ENCODE data around the gene PHACTR3. TPM values are rescaled to one million over a fixed set of nuclear protein-coding genes. Genes with fewer than 3 reads are reported as not detected.

The PHACTR3 gene
- total RNA-seq, 2 donors from 2014 or later: 0.34 TPM; not detected in 1

GRCh38 chr20:59784791-59785668 is 180.7 kb downstream of the PHACTR3 start:
- Histone ChIP-seq H3K4me3 (no peak overlapping the region), H3K9me3 (no peaks in the 10 kb centered on the region), H3K36me3 (no peaks in the 10 kb centered on the region), H3K4me1 (replicated peaks) (no peaks in the 10 kb centered on the region), H3K27me3 (replicated peaks; ENCODE audit: insufficient read depth) (no peaks in the 10 kb centered on the region), H3K27ac (no peak overlapping the region)
- intact Hi-C loops (cut with DNase I): no loop called here
- TF ChIP-seq POLR2AphosphoS5 (IDR thresholded peaks at IDR 0.05) (no peak), CTCF (IDR thresholded peaks at IDR 0.05) (no peak), POLR2A (IDR thresholded peaks at IDR 0.05) (no peak)
- WGBS: 68% methylated on average over 16 of the region's 16 CpGs
- no peak for DNase-seq (ENCODE audit: low spot score)

GRCh38 chr20:59785669-59785959 is 181.3 kb downstream of the PHACTR3 start:
- Histone ChIP-seq H3K4me1 (replicated peaks) (no peaks in the 10 kb centered on the region), H3K4me3 (no peak overlapping the region), H3K9me3 (no peaks in the 10 kb centered on the region), H3K27ac (no peak overlapping the region), H3K36me3 (no peaks in the 10 kb centered on the region), H3K27me3 (replicated peaks; ENCODE audit: insufficient read depth) (no peaks in the 10 kb centered on the region)
- no peak for DNase-seq (ENCODE audit: low spot score)
- 47% methylated on average over 5 of the region's 6 CpGs for WGBS
- TF ChIP-seq POLR2AphosphoS5 (IDR thresholded peaks at IDR 0.05) (no peak), POLR2A (IDR thresholded peaks at IDR 0.05) (no peak), CTCF (IDR thresholded peaks at IDR 0.05) (no peak)
- intact Hi-C loops (cut with DNase I): no loop called here

- Histone ChIP-seq H3K36me3 (no peaks in the 10 kb centered on the region), H3K4me3 (no peak overlapping the region), H3K9me3 (no peaks in the 10 kb centered on the region), H3K4me1 (replicated peaks) (no peaks in the 10 kb centered on the region), H3K27me3 (replicated peaks; ENCODE audit: insufficient read depth) (no peaks in the 10 kb centered on the region), H3K27ac (no peak overlapping the region)
- 80% methylated on average over 10 of the region's 10 CpGs for WGBS
- intact Hi-C loops (cut with DNase I): no loop called here
- DNase-seq (ENCODE audit: low spot score): no peak
- TF ChIP-seq POLR2A (IDR thresholded peaks at IDR 0.05): no peak
- TF ChIP-seq CTCF (IDR thresholded peaks at IDR 0.05): no peak
- TF ChIP-seq POLR2AphosphoS5 (IDR thresholded peaks at IDR 0.05): no peak
Observed at GRCh38 chr20:59785986-59786795, 181.9 kb downstream of the PHACTR3 start.

- DNase-seq (ENCODE audit: low spot score): no peak
Observed at GRCh38 chr20:59786801-59787537, 182.6 kb downstream of the PHACTR3 start.

More at GRCh38 chr20:59786801-59787537, 182.6 kb downstream of the PHACTR3 start:
- no peaks in the 10 kb centered on the region for H3K36me3 ChIP-seq
- H3K4me1 ChIP-seq (replicated peaks): no peaks in the 10 kb centered on the region
- WGBS: 65% methylated on average over 10 of the region's 10 CpGs
- intact Hi-C loops (cut with DNase I): no loop called here
- no peak overlapping the region for H3K4me3 ChIP-seq
- H3K27me3 ChIP-seq (replicated peaks; ENCODE audit: insufficient read depth): no peaks in the 10 kb centered on the region
- H3K27ac ChIP-seq: no peak overlapping the region
- TF ChIP-seq POLR2AphosphoS5 (IDR thresholded peaks at IDR 0.05): no peak
- TF ChIP-seq CTCF (IDR thresholded peaks at IDR 0.05): no peak
- TF ChIP-seq POLR2A (IDR thresholded peaks at IDR 0.05): no peak
- no peaks in the 10 kb centered on the region for H3K9me3 ChIP-seq

Data from prostate gland (tissue), 2 donors.